Stimulated activated naive CD4-positive, alpha-beta T cell treated with Interleukin-2 at 50 U/mL for 16 hours (primary cell): Measurements from ENCODE around the gene BTC.
"Not testable (repeated sequence)": the region's sequence is repeated elsewhere in the genome, so short reads cannot be mapped to it uniquely, and the experiment has no call there.

ENCODE experiments used
- DNase-seq: peaks from one replicate; lab custom pipeline; 2025; lab: John Stamatoyannopoulos, UW

BTC gene

DNA sequence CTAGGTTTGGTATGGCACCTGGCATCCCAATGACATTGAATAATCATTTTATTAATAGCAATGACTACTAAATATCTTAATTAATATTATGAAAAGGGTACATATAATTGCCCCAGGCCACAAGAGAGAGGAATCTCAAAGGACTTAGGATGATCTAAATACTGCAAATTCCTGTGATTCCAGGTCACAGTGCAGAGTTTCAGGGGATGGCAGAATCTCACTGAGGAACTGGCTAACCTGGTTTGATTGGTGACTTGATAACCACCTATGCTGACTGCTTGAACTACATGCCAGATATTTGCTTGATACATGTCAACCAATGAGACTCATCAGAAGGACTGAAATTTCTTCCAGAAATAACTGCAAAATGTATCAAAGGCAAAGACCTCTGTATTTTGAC lies 37.2 kb downstream of the BTC start:
- no peak for DNase-seq

DNA sequence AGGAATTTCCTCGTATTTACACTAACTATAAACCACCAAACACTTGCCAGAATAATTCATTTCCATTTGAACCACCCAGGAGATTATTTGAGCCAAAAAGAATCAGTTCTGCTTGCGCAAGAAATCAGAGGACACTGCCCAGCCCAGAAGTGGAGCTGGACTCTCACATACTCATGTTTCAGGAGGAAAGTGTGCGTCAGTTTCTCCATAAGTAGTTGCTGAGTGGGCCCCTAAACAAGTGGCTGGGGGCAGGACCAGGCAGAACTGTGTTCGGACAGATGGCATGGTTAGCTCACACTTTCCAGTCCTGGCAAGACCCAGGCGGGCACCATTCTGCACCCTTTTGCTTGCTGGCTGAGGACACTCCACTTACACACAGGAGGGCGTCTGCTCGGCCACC lies 38.8 kb downstream of the BTC start:
- DNase-seq, result no peak

DNA sequence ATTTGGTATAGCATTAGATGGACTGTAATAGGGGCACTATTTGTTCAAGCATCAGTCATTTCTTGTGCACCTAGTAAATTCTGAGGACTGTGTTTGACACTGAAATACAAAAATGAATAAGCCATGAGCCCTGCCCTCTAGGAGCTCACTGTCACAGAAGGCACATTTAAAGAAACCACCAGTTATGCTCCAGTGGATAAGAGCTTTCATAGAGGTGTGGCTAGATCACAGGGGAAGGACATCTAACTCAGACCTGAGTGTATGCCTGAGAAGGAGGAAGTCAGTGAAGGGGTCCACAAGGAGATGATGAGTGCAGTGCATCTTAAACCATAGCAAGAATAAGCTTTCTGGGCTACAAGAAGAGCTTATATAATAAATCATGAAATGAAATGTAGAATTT lies 40.1 kb downstream of the BTC start:
- DNase-seq, result no peak

DNA sequence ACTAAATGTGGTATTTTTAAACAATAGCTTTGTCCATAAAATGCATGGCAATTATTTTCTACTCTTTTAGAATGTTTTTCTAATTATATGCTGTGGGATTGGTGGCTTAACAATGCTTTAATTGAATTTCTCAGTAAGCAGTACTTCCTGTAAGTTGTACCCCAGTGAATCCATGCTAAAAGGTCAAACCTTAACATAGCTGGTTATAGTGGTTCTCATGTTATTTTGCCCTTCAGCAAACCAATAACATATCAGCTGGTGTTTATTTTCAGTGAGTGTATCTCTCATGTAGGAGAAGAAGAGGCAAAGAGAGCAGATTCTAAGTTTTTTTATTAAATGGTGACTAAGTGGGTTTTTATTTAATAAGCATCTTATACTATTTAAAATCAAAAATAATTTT lies 41.5 kb downstream of the BTC start:
- DNase-seq, result no peak

DNA sequence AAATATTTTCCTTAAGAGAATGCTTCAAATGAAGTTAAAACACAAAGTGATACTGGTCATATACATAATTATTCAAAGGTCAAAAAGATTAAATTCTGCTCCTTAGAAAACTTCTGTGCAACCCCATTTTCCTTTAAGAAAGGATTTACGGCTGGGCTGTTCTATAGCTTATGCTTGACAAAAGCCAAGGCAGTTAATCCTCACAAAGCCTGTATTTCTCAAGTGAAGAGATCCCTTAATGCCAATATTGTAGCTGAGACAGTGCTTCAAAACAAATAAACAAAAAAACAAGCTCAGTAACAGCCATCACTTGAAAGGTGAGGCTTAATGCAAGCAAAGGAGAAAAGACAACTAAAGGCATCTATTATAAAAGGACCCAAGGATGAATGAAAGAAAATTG lies 42.5 kb downstream of the BTC start:
- no peak for DNase-seq

DNA sequence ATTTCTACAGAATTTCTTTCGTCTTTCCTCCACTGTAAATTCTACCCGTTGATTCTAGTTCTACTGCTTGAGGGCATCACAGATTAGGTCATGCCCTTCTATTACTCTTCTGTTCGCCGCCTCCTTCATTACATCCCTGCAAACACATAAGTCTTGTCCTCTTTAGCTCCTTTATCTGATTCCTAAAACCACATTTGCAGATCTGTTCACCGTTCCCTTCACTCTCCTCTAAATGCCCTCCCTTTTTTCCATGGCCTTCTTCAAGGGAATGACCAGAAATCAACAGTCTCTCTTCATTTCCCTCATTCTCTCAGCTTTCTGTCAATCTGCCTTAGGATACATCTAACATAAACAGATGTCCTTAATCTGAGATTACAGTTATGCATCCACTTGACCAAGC lies 43.1 kb downstream of the BTC start:
- DNase-seq, result no peak

DNA sequence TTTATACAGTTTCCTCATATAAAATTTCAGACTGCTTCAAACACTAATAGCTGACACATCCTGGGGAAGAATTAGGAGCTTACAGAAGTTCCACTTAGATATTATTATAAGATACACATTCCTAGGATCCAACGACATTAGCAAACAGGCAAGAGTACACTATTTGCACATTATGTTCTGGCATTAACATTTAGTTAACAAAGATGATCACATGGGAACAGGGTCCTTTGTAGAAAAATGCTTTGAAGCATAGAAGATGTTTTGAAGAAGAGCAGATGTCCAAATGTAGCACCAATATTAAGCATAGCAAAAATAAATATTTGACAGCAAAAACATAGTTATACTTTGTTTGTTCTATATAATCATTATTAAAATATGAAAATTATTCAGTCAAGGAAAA lies 52.1 kb downstream of the BTC start:
- DNase-seq, result no peak

DNA sequence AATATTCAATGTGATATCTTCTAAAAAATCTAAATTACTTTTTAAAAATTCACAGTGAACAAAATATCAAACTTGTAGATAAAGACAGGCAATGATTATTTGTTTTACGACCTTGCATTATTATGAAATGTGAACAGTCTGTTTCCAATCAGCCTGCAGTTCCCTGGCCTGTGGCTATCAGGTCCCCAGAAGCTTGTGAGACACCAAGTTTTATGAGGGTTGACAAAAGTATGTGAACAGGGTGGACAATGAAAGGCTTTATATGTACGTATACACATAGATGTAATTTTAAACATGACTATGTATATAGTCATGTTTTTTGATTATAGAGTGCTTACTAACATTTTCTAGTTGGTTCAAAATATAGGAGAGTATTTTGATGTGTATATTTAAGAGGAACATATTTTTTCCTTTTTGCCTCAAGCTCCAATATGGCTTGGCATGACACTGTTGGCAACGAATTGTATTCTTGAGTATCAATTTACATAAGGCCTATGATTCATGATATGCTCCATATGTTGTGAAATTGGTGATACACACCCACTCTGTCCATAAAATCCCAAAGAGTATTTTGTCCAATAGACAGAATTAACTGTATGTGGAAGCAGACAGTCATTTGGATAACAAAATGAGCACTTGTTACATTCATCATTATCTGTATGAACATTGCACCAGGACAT lies 55.7 kb downstream of the BTC start:
- no peak for DNase-seq

DNA sequence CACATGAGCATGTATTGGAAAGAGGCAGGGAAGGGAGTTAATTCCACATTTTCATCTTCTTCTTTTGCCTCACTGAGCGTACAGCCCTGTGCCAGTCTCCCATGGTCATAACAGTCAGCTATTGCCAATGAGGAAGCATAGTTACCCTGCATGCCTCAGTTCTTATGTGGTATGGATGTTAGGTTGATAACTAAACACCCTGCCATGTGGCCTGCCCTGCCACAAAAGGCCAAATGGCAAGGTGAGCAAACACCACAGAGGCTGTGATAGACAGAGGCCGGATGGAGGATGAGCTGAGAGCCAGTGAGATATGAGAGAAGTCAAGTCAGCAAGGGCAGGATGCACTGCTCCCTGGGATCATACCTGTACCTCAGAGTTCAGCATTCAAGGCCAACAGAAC lies 59.3 kb downstream of the BTC start:
- DNase-seq, result no peak

DNA sequence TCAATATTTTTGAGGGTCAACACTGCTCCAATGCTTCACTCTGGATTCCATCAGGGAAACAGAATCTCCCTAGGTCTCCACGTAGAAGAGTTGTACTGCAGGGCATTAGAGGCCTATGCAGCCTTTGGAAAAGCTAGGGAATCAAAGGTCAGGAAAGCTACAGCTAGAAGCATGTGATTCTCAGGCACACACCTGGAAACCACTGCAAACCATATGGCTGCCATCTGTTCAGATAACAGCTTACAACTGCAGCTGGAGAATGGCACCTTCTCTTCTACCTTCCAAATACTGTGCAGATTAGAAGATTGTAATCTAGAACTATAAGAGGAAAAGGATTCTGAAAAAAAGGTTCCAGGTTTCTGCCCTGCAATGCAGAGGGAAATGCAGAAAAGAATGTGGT lies 60.6 kb downstream of the BTC start:
- no peak for DNase-seq

DNA sequence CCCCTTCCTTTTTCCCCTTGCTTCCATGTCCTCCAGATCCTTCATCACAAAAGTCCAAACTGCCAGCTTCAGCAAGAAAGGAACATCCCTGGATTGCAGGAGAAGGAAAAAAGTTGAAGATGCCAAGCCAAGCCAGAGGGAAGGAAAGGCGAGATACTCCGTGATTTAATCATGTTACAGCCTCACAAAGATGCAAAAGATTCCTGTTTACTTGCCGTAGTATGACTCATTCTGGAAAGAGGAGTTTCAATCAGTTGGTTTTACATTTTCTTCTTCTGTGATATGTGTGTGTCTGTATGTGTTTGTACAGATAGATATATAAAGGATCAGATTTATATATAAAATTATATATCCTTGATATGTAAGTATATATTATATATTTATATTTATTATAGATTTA lies 69.3 kb downstream of the BTC start:
- DNase-seq, result no peak

DNA sequence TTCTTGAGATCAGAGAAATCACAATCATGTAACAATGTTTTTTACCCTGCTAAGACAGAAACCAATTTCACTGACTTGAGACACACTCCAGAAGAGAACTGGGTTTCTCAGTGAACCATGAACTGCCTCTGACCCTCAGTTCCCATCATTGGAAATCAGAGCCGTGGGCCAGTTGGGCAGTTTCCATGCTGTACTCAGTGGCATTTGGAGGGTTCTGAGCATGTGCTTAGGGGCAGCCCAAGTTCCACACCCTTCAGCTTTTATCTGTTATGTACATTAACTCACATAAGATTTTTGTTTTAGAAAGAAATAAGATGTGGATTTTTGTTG lies 77.9 kb downstream of the BTC start:
- DNase-seq, result no peak

DNA sequence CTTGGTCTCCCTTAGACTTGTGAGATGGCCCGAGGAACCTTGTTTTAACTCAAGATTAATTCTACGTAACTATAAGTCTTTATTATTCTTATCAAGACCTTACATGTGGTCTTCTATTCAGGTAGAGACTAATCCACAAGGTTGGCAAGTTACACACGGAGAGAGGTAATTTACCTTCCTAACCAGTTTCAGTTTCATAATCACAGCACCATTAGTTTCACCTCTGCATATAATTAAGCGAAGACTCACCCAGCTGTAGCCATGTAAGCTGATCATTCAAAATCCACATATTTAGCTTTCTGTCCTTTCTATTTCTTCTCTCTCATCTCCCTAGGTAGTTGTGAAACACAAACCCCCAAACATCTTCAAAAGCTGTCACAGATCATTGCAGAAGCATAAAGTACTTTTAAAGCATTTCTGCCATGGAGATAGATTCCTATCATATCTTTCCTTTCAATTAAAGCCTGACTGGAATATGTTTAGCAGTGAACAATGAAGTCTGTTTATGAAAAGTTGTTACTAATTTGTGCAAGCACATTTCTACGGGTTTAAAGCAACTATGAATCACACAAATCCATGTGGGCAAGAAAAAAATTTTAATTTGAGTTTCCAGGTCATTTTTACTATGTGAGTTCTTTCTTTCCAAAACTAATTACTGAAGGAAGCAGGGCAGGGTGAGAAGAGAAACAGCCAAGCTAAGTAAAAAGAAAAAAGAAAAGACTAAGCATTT lies 78.5 kb downstream of the BTC start:
- DNase-seq, result no peak

DNA sequence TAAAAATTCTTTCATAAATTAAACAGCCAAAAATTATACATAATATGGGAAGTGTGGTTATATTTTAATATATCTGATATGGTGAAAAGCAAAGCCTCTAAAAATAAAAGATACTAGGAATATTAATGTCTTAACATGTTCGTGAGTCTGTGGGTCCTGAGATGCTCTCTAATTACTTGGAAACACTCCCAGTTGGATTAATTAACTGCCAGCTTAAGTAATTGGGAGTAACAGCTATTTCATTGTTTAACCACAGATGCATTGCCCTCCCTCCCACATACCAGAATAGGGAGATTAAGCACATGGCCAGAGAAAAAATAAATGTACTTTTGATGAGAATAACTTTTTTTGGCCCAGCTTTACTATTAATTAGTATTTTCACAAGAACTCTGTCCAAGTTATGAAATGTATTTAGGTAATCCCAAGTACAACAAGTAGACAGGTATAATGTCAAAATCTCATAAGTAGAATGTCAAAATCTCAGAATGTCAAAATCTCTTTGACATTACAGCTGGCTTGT lies 79.7 kb downstream of the BTC start:
- DNase-seq, result no peak

DNA sequence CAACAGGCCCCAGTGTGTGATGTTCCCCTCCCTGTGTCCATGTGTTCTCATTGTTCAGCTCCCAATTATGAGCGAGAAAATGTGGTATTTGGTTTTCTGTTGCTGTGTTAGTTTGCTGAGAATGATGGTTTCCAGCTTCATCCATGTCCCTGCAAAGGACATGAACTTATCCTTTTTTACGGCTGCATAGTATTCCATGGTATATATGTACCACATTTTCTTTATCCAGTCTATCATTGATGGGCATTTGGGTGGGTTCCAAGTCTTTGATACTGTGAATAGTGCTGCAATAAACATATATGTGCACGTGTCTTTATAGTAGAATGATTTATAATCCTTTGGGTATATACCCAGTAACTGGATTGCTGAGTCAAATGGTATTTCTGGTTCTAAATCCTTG lies 86.2 kb downstream of the BTC start:
- DNase-seq, result not testable (repeated sequence)
